Esophagus muscularis mucosa (tissue), 2 donors: ENCODE results near the gene DDX17.

Experiments used
- EP300 ChIP-seq: sonication (generic); formaldehyde crosslinking; IDR thresholded peaks from one replicate; pipeline ENCODE4 v1.6.1; 2017; ENCODE audit warnings: antibody characterized with exemption
- POLR2A ChIP-seq: fragments of 450-650 bp; IDR thresholded peaks from one replicate; pipeline ENCODE4 v1.6.1; 2017; ENCODE audit warnings: antibody characterized with exemption, moderate library complexity, mild to moderate bottlenecking, low read depth

DNA sequence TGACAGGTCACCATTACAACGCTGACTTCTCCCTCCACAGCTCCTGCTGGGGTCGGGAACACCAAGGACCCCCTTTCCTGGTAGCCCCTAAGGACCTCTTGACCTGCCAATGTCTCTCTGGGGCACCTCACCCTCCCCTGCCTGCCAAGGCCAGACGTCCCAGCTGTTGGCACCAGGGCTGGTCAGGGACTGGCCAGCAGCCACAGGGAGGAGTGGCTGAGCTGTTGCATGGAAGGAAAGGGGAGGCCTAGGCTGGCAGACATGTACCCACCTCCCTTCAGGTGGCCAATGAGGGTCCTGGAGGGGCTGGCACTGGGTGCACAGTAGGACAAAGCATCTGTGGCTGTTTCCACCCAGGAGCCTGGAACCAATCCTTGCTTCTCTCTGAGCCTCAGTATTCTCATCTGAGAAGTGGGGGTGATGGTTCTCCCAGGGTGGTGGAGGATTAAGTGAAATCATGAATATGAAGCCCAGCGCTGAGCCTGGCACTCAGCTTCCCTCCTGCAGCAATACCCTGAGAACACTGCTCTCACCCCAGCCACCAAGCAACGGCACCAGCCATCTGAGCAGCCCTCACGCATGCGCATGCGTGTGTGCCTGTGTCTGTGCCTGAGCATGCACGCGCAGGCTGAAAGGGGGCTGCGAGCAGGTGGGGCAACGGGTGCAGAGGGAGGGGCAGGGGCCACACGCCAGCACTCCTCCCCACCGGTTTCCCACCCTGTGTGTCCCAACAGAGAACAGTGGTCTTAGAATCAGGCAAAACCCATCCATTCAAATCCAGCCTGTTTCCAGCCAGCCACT, 57.0 kb downstream of the DDX17 start:
- TF ChIP-seq EP300, result no peak
- no peak for TF ChIP-seq POLR2A
